Fibroblast of peridontal ligament (primary cell): ENCODE data around the gene ARID3A.
"Not testable (repeated sequence)": the region's sequence is repeated elsewhere in the genome, so short reads cannot be mapped to it uniquely, and the experiment has no call there.

ENCODE experiments used
- DNase-seq: peaks from one replicate; pipeline ENCODE4 v3.0.0-alpha.2; 2010; ENCODE audit errors: extremely low read depth

ARID3A gene

GRCh38 chr19:1017906-1018305 is 92.1 kb downstream of the ARID3A start:
- DNase-seq: no peak

- DNase-seq: no peak
Measured at GRCh38 chr19:1018393-1018792, 92.6 kb downstream of the ARID3A start.

GRCh38 chr19:1018932-1019615 is 93.2 kb downstream of the ARID3A start:
- no peak for DNase-seq

- no peak for DNase-seq
Measured at GRCh38 chr19:1019616-1019961, 93.8 kb downstream of the ARID3A start.

GRCh38 chr19:1019980-1020867 is 94.4 kb downstream of the ARID3A start:
- DNase-seq: no peak

GRCh38 chr19:1020868-1021425 is 95.1 kb downstream of the ARID3A start, which contains the start of gene TMEM259:
Gene TMEM259, minus strand, starts transcription at chr19:1021123. Its CDS starts 127 bp downstream, at chr19:1020996.
- DNase-seq: peak; percentile 97

GRCh38 chr19:1023883-1024188 is 98.0 kb downstream of the ARID3A start:
- not testable (repeated sequence) for DNase-seq

- not testable (repeated sequence) for DNase-seq
Measured at GRCh38 chr19:1025080-1025479, 99.2 kb downstream of the ARID3A start.
